Ascending aorta (tissue), 2 donors: Measurements from ENCODE around the gene RGS9. TPM values are rescaled to one million over a fixed set of nuclear protein-coding genes. Genes with fewer than 3 reads are reported as not detected.

Experiments used
- DNase-seq, 2 donors: peaks; one replicate each; pipeline ENCODE4 v3.0.0-alpha.2; 2019; ENCODE audit warnings: low spot score in 2 of 2
- H3K27ac ChIP-seq, 2 donors: fragments of 200-600 bp; sonication (generic); one replicate each; pipeline ENCODE4 v1.5.1; 2016 to 2017; ENCODE audit warnings: mild to moderate bottlenecking in 1 of 2
- H3K27me3 ChIP-seq: fragments of 200-600 bp; sonication (generic); one replicate; pipeline ENCODE4 v1.5.1; 2017
- H3K36me3 ChIP-seq, 2 donors: fragments of 200-600 bp; sonication (generic); one replicate each; pipeline ENCODE4 v1.5.1; 2016
- H3K4me1 ChIP-seq, 2 donors: fragments of 200-600 bp; sonication (generic); one replicate each; pipeline ENCODE4 v1.5.1; 2016 to 2017; ENCODE audit warnings: mild to moderate bottlenecking in 1 of 2
- H3K4me3 ChIP-seq, 2 donors: fragments of 200-600 bp; sonication (generic); one replicate each; pipeline ENCODE4 v1.5.1; 2016 to 2017; ENCODE audit warnings: mild to moderate bottlenecking in 1 of 2
- H3K9me3 ChIP-seq, 2 donors: fragments of 200-600 bp; sonication (generic); one replicate each; pipeline ENCODE4 v1.5.1; 2016
- CTCF ChIP-seq, 3 experiments: fragments of 200-600 bp in 2 of 3; fragments of 450-650 bp in 1 of 3; sonication (generic) in 2 of 3; IDR thresholded peaks; one replicate each; pipeline ENCODE4 v1.5.1; 2016 to 2019; ENCODE audit warnings: antibody characterized with exemption in 3 of 3, mild to moderate bottlenecking in 1 of 3, moderate library complexity in 1 of 3
- intact Hi-C: fragments of 100-400 bp; cut with DNase I; formaldehyde crosslinking; loops from one replicate; pipeline ENCODE4 v1.15.1; 2023
- total RNA-seq: library from RNA; depleted of rRNA; stranded (reverse); fragments of >200 nt; gene quantifications from one replicate; pipeline ENCODE4 v1.1.0, GENCODE V29; 2016

Gene RGS9
- total RNA-seq, 1 donor from 2014 or later: 0.21 TPM

- Histone ChIP-seq H3K4me1 (no peaks in the 10 kb centered on the region), H3K36me3 (no peaks in the 10 kb centered on the region), H3K9me3 (no peaks in the 10 kb centered on the region), H3K27me3 (no peaks in the 10 kb centered on the region), H3K27ac (no peak overlapping the region), H3K4me3 (no peak overlapping the region)
- no peak for DNase-seq
- TF ChIP-seq CTCF (IDR thresholded peaks at IDR 0.05): no peak
- intact Hi-C loops: loop anchor here (2.0 to 5.0 kb wide), 3 partner anchors 62 to 935 kb away; no protein-coding TSS in a partner anchor
Measured at GRCh38 chr17:65230040-65230439, 92.9 kb downstream of the RGS9 start.

- Histone ChIP-seq H3K36me3 (no peaks in the 10 kb centered on the region), H3K4me1 (no peaks in the 10 kb centered on the region), H3K9me3 (peaks cover 0 to 8% of the 10 kb centered on the region in 2 donors), H3K4me3 (no peak overlapping the region), H3K27me3 (no peaks in the 10 kb centered on the region), H3K27ac (no peak overlapping the region)
- no peak for TF ChIP-seq CTCF (IDR thresholded peaks at IDR 0.05)
- intact Hi-C loops: loop anchor here (2.0 to 5.0 kb wide), 3 partner anchors 61 to 934 kb away; no protein-coding TSS in a partner anchor
- no peak for DNase-seq
Measured at GRCh38 chr17:65231086-65231485, 93.9 kb downstream of the RGS9 start.

- H3K4me3 ChIP-seq: no peak overlapping the region
- no peaks in the 10 kb centered on the region for H3K27me3 ChIP-seq
- H3K27ac ChIP-seq: no peak overlapping the region
- DNase-seq: peak in 1 of 2 donors; percentile 70
- H3K4me1 ChIP-seq: no peaks in the 10 kb centered on the region
- no peaks in the 10 kb centered on the region for H3K36me3 ChIP-seq
- peaks cover 0 to 8% of the 10 kb centered on the region in 2 donors for H3K9me3 ChIP-seq
- TF ChIP-seq CTCF (IDR thresholded peaks at IDR 0.05): peak; percentile 59 to 74 (median 59)
- intact Hi-C loops: loop anchor here (2.0 to 5.0 kb wide), 3 partner anchors 61 to 933 kb away; no protein-coding TSS in a partner anchor
Measured at GRCh38 chr17:65231662-65232335, 94.6 kb downstream of the RGS9 start.

- intact Hi-C loops: no loop called here
- H3K36me3 ChIP-seq: no peaks in the 10 kb centered on the region
- H3K9me3 ChIP-seq: peaks cover 0 to 8% of the 10 kb centered on the region in 2 donors
- no peak for TF ChIP-seq CTCF (IDR thresholded peaks at IDR 0.05)
- H3K4me1 ChIP-seq: no peaks in the 10 kb centered on the region
- DNase-seq: no peak
- no peak overlapping the region for H3K27ac ChIP-seq
- no peaks in the 10 kb centered on the region for H3K27me3 ChIP-seq
- H3K4me3 ChIP-seq: no peak overlapping the region
Measured at GRCh38 chr17:65235284-65235683, 98.1 kb downstream of the RGS9 start.

- TF ChIP-seq CTCF (IDR thresholded peaks at IDR 0.05): no peak
- Histone ChIP-seq H3K9me3 (peaks cover 0 to 8% of the 10 kb centered on the region in 2 donors), H3K27me3 (no peaks in the 10 kb centered on the region), H3K4me1 (no peaks in the 10 kb centered on the region), H3K27ac (no peak overlapping the region), H3K4me3 (no peak overlapping the region), H3K36me3 (no peaks in the 10 kb centered on the region)
- intact Hi-C loops: no loop called here
- no peak for DNase-seq
Measured at GRCh38 chr17:65236321-65236720, 99.2 kb downstream of the RGS9 start.
